GM21381 (cell line): ENCODE data around the gene TDRD12.
"Not testable (repeated sequence)": the region's sequence is repeated elsewhere in the genome, so short reads cannot be mapped to it uniquely, and the experiment has no call there.

Experiments
- ATAC-seq: cut with Tn5 transposase; IDR thresholded peaks from one replicate; pipeline ENCODE4 v1.9.1; 2021; ENCODE audit warnings: mild to moderate bottlenecking, moderate library complexity; ENCODE audit not compliant: unreplicated experiment

TDRD12 gene

DNA sequence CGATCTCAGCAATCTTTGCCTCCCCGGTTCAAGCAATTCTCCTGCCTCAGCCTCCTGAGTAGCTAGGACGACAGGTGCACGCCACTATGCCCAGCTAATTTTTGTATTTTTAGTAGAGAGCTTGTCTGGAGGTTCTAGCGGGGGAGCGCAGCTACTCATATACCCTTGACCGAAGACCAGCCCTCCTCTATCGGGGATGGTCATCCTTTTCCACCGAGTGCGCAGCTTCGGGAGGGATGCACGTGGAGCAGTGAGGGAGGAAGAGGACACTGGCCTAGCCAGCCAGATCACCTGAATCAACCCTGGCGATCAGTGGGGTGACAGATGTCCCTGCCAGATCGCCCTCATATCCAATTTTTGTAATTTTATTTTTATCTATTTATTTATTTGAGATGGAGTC is 143.2 kb downstream of the TDRD12 start:
- no peak for ATAC-seq

DNA sequence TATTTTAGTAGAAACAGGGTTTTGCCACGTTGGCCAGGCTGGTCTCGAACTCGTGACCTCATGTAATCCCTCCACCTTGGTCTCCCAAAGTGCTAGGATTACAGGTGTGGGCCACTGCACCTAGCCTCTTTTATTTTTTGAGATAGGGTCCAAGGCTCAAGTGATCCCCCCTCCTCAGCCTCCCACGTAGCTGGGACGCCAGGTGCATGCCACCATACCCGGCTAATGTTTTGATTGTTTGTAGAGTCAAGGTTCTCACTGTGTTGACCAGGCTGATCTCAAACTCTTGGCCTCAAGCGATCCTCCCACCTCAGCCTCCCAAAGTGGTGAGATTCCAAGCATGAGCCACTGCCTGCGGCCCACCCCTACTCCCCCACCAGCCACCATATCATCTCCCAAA is 143.7 kb downstream of the TDRD12 start:
- ATAC-seq: no peak

DNA sequence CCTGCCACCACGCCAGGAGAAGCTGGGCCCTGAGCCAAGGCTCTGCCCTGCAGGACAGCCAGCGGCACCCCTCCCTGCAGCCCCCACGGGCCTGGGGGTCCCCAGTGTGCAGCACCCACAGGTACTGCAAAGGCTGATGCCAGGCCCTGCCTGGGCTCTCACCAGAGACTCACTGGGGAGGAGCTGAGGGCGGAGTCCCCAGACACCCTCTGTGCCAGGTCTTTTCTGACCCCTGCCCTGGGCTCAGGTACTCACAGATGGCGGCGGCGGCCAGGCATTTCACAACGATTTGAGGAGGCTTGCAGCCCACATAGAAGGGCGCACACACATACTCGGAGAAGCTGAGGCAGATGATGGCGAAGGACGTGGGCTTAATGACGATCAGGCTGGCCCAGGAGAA is 144.3 kb downstream of the TDRD12 start:
- ATAC-seq: no peak

DNA sequence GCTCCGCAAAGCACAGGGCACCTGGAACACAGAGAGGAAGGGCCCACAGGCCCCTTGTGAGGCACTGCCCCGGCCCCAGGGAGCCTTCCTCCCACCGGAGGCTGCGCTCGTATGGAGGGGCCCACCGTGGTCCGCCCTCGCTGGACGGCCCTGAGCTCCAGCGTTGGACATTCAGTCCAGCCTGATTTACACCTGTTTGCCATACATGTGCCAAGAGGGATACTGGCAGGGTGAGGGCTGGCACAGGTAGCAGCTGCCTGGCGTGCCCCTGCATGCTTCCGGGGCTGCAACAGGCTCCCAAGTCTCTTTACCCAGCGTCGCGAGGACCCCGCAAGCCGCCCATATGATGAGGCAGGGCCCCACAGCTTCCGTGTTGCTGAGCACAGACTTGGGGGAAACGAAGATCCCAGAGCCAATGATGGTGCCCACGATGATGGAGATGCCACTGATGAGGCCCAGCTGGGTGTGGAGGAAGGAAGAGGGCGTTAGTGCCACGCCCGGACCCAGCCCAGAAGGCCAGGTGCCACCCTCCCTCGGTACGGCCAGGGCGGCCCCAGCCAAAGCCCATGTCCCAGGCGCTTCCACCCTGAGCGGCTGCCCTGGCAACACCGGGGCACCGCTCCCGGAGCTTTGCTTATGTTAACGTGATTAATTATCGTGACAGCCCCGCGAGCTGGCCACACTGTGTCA is 144.9 kb downstream of the TDRD12 start:
- ATAC-seq: no peak

DNA sequence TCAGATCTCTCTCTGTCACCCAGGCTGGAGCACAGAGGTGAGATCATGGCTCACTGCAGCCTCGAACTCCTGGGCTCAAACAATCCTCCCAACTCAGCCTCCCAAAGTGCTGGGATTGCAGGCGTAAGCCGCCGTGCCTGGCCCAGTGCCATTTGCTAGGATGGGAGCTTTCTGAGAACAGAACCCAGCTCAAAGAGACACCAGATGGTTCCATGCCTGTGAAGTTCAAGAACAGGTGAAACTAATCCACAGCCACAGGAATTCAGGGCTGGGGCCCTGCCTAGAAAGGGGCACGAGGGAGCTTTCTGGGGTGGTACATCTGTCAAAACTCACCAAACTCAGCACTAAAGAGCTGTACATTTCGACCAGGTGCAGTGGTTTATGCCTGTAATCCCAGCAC is 145.8 kb downstream of the TDRD12 start:
- ATAC-seq: no peak

DNA sequence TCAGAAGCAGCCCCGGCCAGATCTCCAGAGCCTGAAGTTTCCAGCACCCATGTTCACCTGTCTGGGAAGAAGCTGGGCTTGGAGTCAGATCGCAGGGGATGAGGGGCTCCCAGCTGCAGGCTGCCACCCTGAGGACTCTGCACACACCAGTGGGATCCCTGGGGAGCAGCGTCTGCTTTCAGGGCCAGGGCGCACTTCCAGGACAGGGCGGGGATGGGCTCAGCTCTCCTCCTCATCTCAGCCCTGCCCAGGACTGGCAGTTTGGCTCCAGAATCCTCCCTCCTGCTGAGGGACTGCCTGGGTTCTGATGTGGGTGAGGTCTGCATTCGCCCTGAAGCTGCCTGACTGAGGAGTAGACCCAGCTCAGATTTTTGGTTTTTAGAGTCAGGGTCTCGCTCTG is 146.5 kb downstream of the TDRD12 start:
- ATAC-seq: no peak

DNA sequence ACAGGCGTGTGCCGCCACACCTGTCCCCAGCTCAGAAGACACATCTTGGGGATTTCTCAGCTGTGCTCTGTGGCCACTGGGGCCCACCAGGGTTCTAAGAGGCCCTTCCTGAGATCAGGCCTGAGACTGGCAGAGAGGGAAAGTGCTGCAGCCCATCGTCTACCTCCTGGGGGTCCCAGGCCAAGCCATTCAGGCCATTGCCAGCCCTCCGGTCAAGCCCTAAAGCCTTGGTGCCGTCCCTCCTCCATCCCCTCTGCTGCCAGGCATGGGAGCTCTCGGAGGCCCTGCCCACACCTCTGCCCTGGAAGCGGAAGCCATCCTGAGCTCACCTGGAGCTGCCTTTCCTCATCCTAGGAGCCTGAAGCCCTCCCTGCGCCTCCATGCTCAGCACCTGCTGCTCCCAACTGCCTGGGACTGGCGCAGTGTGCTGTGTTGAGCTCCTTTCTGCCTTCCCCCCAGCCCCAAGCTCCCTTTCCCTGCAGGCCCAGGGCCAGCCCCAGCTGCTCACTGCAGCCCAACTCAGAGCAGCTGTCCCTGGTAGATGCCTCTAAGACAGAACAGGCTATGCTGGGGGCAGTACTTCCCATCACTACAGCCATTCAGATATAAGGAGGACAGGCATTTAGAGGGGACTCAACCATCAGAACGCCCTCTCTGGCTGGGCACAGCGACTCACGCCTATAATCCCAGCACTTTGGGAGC is 147.1 kb downstream of the TDRD12 start:
- ATAC-seq: no peak

DNA sequence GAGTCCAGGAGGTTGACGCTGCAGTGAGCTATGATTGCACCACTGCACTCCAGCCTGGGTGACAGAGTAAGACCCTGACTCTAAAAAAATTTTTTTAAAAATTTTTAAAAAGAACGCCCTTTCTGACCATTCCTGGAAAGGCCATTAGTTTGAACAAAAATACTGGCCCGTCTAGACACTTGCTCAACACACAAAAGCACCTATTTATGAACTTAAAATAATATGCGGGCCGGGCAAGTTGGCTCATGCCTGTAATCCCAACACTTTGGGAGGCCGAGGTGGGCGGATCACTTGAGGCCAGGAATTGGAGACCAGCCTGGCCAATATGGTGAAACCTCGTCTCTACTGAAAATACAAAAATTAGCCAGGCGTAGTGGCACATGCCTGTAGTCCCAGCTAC is 147.9 kb downstream of the TDRD12 start:
- ATAC-seq: not testable (repeated sequence)

DNA sequence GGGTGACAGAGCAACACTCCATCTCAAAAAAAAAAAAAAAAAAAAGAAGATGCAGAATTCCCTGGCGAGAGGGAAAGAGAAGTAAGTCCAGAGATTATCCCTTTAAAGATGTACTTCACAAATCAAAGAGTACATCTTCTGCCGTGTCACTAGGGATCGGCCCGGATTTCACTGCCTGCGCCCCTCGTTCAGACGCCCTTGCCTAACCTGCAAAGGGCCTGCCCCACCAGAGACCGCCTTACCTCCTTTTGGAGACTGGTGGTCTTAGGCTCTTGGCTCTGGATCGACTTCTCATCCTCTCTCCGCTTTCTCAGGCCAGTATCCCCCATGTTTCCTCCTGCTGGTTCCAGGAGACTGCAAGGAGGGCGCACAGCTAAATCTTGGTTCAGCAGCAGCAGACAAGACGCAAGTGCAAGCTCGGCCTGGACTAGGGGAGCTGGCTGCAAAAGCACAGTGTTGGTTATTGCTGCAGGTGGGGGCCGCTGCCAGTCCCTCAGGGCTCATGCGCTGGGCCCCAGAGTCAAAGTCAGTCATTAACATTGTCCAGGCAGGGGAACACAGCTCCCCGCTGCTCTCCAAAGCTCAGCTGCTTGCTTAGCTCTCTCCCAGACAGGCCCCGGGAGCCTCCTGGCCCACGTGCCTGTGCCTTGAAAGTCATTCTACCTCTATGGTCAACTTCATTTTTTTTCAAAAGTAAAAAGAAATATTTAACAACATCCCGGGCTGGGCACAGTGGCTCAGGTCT is 148.8 kb downstream of the TDRD12 start:
- ATAC-seq: no peak

DNA sequence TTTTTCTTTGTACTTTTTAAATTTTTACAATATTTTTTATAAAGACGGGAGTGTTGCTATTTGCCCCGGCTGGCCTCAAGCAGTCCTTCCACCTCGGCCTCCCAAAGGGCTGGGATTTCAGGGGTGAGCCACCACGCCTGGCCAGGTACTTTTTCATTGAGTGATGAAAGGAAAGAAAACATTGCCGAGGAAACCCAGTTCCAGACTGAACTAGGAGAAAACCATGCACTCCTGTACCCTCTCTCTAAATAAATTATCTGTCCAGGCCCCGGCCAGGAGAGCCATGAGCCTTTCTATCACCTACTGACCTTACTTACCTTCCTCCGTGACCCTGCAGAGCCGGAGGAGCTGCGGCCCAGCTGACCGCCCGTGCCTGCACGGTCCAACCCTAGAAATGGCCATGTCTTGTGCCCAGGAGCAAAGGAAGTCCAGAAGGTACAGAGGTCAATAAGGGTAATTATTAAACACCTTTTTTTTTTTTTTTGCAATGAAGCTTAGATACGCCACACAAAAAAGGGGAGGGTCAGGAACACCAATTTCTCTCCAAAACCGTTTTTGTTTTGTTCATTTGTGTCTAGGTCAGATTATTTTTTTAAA is 149.9 kb downstream of the TDRD12 start, which contains the start of gene SLC7A9:
Gene SLC7A9 (minus strand): TSS at position 399 of the 597 bp plus-strand sequence. CDS start 1,233 bp downstream, outside the sequence.
- ATAC-seq: no peak

DNA sequence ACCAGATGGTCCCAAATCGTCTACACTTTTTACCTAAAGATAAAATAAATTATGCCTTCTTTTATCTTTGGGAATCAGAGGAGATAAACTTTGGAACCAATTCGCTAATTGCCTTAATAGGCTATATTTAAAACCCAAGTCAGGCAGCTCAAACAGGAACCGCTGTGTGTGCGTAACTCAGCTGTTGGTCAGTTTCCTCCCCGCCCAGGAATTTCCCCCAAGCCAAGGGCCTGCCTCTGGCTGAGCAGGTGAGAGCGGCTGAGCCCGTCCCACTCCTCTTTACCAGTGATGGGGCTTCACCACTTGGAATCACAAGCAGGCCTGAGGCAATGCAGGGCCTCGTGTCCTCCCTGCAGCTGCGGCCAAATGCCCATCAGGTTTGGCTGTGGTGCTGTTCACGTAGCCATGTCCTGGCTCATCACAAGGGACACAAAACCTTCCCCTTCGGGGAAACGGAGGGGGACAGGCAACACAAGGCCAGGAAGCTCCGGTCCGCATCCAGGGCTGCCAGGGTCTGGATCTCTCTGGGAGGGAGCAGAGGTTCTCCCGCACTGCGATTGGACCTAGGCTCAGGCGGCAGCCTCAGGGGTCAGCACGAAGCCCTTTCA is 150.5 kb downstream of the TDRD12 start:
- ATAC-seq: no peak

DNA sequence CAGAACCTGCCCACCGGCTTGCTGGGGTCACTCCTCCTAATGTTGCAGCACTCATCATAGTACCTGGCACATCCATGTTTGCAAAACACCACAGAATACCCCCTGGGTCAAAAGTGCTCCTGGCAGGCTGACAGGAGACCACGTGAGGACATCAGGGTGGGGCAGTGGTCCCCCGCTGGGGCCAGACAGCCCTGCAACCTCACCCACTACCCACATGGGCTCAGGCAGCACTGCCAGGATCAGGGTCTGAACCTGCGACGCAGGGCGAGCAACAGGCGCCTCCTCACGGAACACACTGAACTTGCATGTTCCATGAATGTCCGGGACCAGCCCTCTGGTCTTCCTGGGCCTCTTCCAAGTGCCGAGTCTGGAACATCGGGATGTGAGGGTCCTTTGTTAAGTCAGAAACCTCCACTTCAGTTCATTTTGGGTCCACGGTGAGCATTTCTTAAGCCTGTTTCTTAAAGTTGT is 151.4 kb downstream of the TDRD12 start:
- ATAC-seq: no peak

DNA sequence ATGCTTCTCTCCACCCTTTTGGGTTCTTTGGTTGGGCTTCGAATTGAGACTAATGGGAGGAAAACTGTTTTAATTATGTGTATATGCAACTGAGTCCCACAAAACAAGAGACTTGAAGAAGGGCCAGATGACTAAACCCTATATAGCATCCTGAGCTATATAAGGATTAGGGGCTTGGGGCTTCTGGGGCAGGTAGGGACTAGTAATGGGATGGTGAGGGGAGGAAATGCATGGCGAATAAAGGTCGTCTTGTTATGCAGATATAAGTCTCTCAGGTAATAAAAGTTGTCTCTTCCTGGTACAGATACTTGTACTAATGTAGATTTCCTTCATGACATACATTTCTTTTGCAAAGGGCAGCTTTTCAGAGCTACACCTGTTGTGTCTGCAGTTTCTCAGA is 152.8 kb downstream of the TDRD12 start:
- ATAC-seq: no peak

DNA sequence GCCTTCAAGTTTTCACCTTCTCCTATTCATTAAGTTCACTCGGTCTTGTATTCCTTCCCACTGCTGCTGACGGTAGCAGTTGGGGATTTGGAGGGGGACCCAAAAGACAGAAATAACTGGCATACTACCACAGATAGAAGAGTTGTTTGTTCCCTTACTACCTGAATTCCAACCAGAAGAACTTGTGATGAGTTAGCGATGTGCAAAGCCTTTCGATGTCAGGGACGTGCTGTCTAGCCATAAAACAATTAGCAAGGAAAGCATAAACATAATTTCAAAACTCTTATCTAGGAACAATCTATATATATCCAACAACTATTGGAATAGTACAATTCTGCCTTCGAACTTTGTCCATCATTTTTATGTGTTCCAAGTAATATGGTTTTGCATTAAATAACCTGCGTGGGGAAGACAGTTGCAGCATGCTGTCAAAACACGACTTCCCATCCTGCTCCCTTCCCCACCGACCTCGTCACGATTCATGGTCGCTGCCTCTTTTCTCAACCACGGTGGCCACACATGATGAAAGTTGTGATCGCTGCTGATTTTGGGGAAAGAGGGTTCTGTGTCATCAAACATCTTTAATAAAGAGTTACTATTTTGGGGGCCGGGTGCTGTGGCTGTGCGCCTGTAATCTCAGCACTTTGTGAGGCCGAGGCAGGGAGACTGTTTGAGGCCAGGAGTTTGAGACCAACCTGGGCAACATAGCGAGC is 153.8 kb downstream of the TDRD12 start:
- ATAC-seq: no peak

DNA sequence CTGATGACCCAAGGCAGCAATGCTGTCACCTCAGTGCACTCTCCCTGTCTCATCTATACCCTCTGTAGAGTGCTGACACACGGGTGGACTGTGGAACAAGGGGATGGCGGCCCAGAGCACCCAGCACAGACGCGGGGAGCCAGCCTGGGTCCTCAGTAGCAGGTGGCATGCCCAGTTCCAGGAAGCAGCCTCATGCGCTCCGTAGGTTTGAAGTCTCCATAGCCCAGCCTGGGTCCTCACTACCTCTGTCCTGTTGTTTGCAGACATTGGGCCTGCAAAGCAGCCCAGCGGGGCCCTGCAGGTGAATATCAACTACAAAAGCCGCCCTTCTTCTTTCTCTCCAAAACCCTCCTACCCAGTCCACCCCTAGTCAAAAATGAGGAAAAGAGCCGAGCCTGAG is 155.0 kb downstream of the TDRD12 start:
- ATAC-seq: no peak

DNA sequence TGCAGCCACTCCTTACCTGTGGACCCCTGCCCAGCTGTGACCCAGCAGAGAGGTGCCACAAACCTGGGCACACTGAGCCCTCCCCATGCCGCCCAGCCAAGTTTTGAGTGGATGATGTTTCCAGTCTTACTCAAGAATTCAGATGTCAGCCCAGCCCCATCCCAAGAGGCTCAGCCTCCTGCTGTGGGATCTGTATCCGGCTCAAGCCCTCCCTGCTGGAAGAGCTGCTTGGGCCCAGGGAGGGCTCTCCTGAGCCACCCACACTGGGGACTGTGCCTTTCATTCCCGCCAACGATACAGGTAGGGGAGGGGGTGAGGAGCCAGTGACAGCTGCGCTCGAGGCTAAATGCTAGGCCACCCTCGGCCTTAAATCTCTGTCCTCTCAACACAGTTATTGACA is 155.9 kb downstream of the TDRD12 start:
- no peak for ATAC-seq

DNA sequence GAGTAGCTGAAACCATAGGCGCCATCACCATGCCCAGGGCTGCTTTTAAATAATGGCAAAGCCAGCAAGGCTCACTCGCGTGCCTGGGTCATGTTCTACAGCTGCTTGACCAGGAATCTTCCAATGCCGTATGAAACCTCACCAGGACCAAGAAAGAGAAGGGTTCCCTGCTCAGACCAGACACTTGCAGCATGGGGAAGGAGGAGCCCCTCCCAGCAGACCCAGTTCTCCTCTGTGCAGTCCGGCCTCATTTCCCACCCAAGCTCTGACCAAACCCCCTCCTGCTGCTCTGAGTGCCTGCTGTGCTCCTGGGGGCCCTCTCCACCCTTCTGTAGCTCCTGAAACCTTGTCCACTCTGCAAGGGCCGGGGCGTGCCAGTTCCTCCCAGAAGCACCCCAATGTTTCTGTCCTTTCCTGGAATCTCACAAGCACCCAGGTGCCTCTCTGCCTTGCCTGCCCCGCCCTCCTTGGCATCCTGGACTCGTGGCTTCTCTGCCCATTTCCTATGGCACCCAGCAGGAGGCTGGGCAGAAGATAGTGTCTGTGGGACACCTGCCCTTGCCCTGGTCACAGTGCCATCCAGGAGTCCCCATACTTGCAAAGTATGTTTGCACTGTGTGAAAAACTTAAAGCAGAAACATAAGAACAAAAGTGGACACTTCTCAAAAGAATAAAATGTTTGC is 156.8 kb downstream of the TDRD12 start:
- no peak for ATAC-seq

DNA sequence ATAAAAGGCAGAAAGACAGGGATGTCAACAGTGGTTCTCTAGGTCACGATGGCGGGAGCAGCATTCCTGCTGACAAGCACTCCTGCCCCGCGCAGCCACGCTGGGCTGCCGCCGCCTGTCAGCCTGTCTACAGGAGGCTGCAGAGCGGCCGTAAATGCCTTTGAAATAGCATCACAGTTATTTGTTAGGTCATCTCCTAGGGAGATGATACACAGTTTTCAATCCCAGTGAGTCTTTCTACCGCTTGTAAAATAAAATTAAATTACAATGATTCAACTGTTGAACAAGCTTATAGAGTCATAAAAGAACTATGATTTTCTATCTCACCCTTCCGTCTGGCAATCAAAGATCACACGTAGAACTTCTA is 157.3 kb downstream of the TDRD12 start:
- no peak for ATAC-seq
